ENCODE measurements around the gene CEP152. TPM values are rescaled to one million over a fixed set of nuclear protein-coding genes. Genes with fewer than 3 reads are reported as not detected.

The CEP152 gene
- total and polyA plus RNA-seq, 5 experiments from 2014 or later, result 3.1 to 11.5 (median 5.1) TPM

GRCh38 chr15:48832648-48833047 lies 21.8 kb upstream of the CEP152 start:
- peaks cover 8 to 29% (median 17%) of the 10 kb centered on the region in 9 donors for H3K9me3 Mint-ChIP-seq
- no peak overlapping the region for H3K27ac Mint-ChIP-seq
- POLR2A ChIA-PET, result interaction anchor here (0.9 kb wide), 1 partner anchor 22 kb away, joined by 3 read pairs; the partner anchor contains the start of gene CEP152
- H3K36me3 Mint-ChIP-seq, result peaks cover 0 to 25% (median 0%) of the 10 kb centered on the region in 3 donors
- no peaks in the 10 kb centered on the region for H3K4me1 Mint-ChIP-seq
- H3K4me3 Mint-ChIP-seq, result no peak overlapping the region
- DNase-seq (no peak), ATAC-seq (no peak)
- peaks cover 11 to 39% (median 17%) of the 10 kb centered on the region in 5 donors for H3K27me3 Mint-ChIP-seq

GRCh38 chr15:48828906-48829305 lies 18.0 kb upstream of the CEP152 start:
- DNase-seq (no peak), ATAC-seq (no peak)
- no peak overlapping the region for H3K4me3 Mint-ChIP-seq
- H3K4me1 Mint-ChIP-seq, result no peaks in the 10 kb centered on the region
- H3K36me3 Mint-ChIP-seq, result peaks cover 0 to 22% (median 0%) of the 10 kb centered on the region in 3 donors
- peaks cover 8 to 24% (median 15%) of the 10 kb centered on the region in 9 donors for H3K9me3 Mint-ChIP-seq
- POLR2A ChIA-PET, result no interaction called here
- no peak overlapping the region for H3K27ac Mint-ChIP-seq
- H3K27me3 Mint-ChIP-seq, result peaks cover 4 to 20% (median 12%) of the 10 kb centered on the region in 5 donors

GRCh38 chr15:48828471-48828870 lies 17.6 kb upstream of the CEP152 start:
- no peak for DNase-seq
- H3K27me3 Mint-ChIP-seq, result peaks cover 4 to 16% (median 13%) of the 10 kb centered on the region in 5 donors
- POLR2A ChIA-PET, result no interaction called here
- H3K4me1 Mint-ChIP-seq, result no peaks in the 10 kb centered on the region
- no peak overlapping the region for H3K4me3 Mint-ChIP-seq
- no peak overlapping the region for H3K27ac Mint-ChIP-seq
- no peak for ATAC-seq
- H3K9me3 Mint-ChIP-seq, result peaks cover 8 to 20% (median 12%) of the 10 kb centered on the region in 9 donors
- peaks cover 0 to 18% (median 0%) of the 10 kb centered on the region in 3 donors for H3K36me3 Mint-ChIP-seq

GRCh38 chr15:48825075-48825474 lies 14.2 kb upstream of the CEP152 start:
- Mint-ChIP-seq H3K4me1 (no peaks in the 10 kb centered on the region), H3K27ac (no peak overlapping the region), H3K27me3 (peaks cover 0 to 9% (median 8%) of the 10 kb centered on the region in 5 donors), H3K36me3 (peaks cover 0 to 10% (median 8%) of the 10 kb centered on the region in 3 donors), H3K4me3 (no peak overlapping the region), H3K9me3 (peaks cover 0 to 13% (median 3%) of the 10 kb centered on the region in 9 donors)
- ATAC-seq (no peak), DNase-seq (no peak)
- POLR2A ChIA-PET, result no interaction called here

- POLR2A ChIA-PET, result no interaction called here
- Mint-ChIP-seq H3K27ac (no peak overlapping the region), H3K4me3 (no peak overlapping the region), H3K36me3 (peaks cover 0 to 10% (median 8%) of the 10 kb centered on the region in 3 donors), H3K4me1 (no peaks in the 10 kb centered on the region), H3K9me3 (peaks cover 0 to 13% (median 3%) of the 10 kb centered on the region in 9 donors), H3K27me3 (peaks cover 0 to 7% (median 5%) of the 10 kb centered on the region in 5 donors)
- ATAC-seq (no peak), DNase-seq (no peak)
Measured at GRCh38 chr15:48823706-48824105, 12.8 kb upstream of the CEP152 start.

GRCh38 chr15:48823237-48823636 lies 12.4 kb upstream of the CEP152 start:
- DNase-seq (no peak), ATAC-seq (no peak)
- peaks cover 0 to 10% (median 8%) of the 10 kb centered on the region in 3 donors for H3K36me3 Mint-ChIP-seq
- POLR2A ChIA-PET, result no interaction called here
- H3K9me3 Mint-ChIP-seq, result peaks cover 0 to 13% (median 3%) of the 10 kb centered on the region in 9 donors
- H3K27me3 Mint-ChIP-seq, result peaks cover 0 to 7% (median 3%) of the 10 kb centered on the region in 5 donors
- no peaks in the 10 kb centered on the region for H3K4me1 Mint-ChIP-seq
- H3K27ac Mint-ChIP-seq, result no peak overlapping the region
- no peak overlapping the region for H3K4me3 Mint-ChIP-seq

- Mint-ChIP-seq H3K4me3 (no peak overlapping the region), H3K9me3 (no peaks in the 10 kb centered on the region)
- POLR2A ChIA-PET, result no interaction called here
Measured at GRCh38 chr15:48814286-48814685, 3.4 kb upstream of the CEP152 start.

GRCh38 chr15:48811325-48811958 lies 573 bp upstream of the CEP152 start:
- POLR2A ChIA-PET, result interaction anchor here (0.7 to 1.6 kb wide), 5 partner anchors 11 to 1544 kb away, joined by 3 to 8 read pairs (median 5); partner anchors contain the start of genes DTWD1, EID1, FAM227B and GABPB1
- Mint-ChIP-seq H3K4me3 (peak overlapping the region; percentile 86 to 95 (median 94)), H3K36me3 (no peaks in the 10 kb centered on the region), H3K9me3 (no peaks in the 10 kb centered on the region), H3K27ac (peak overlapping the region; percentile 1 to 93 (median 83)), H3K4me1 (peaks cover 14 to 37% (median 22%) of the 10 kb centered on the region in 4 donors), H3K27me3 (peaks cover 0 to 5% (median 3%) of the 10 kb centered on the region in 5 donors)
- peak; percentile 1 to 6 for ATAC-seq
- no peak for DNase-seq

More at GRCh38 chr15:48814286-48814685, 3.4 kb upstream of the CEP152 start:
- Mint-ChIP-seq H3K4me1 (peaks cover 10 to 23% (median 15%) of the 10 kb centered on the region in 4 donors), H3K36me3 (no peaks in the 10 kb centered on the region), H3K27me3 (peaks cover 0 to 7% (median 3%) of the 10 kb centered on the region in 5 donors), H3K27ac (peak overlapping the region in 1 of 10 donors; percentile 3)
- DNase-seq, result no peak
- ATAC-seq, result no peak

- no peak overlapping the region for H3K27ac Mint-ChIP-seq
- POLR2A ChIA-PET, result no interaction called here
- H3K9me3 Mint-ChIP-seq, result no peaks in the 10 kb centered on the region
- H3K36me3 Mint-ChIP-seq, result peaks cover 0 to 19% (median 3%) of the 10 kb centered on the region in 3 donors
- ATAC-seq, result no peak
- H3K4me1 Mint-ChIP-seq, result peaks cover 15 to 34% (median 22%) of the 10 kb centered on the region in 4 donors
- no peak overlapping the region for H3K4me3 Mint-ChIP-seq
- H3K27me3 Mint-ChIP-seq, result no peaks in the 10 kb centered on the region
- no peak for DNase-seq
Measured at GRCh38 chr15:48806151-48806550, 4.7 kb downstream of the CEP152 start.

- H3K27ac Mint-ChIP-seq, result peak overlapping the region in 1 of 10 donors; percentile 16
- H3K4me1 Mint-ChIP-seq, result peaks cover 15 to 33% (median 25%) of the 10 kb centered on the region in 4 donors
- H3K4me3 Mint-ChIP-seq, result no peak overlapping the region
- H3K9me3 Mint-ChIP-seq, result no peaks in the 10 kb centered on the region
- no peak for ATAC-seq
- DNase-seq, result no peak
- peaks cover 0 to 19% (median 3%) of the 10 kb centered on the region in 3 donors for H3K36me3 Mint-ChIP-seq
- no peaks in the 10 kb centered on the region for H3K27me3 Mint-ChIP-seq
- POLR2A ChIA-PET, result no interaction called here
Measured at GRCh38 chr15:48805591-48805990, 5.3 kb downstream of the CEP152 start.

GRCh38 chr15:48803877-48804276 lies 7.0 kb downstream of the CEP152 start:
- Mint-ChIP-seq H3K27ac (no peak overlapping the region), H3K4me1 (peaks cover 6 to 20% (median 14%) of the 10 kb centered on the region in 4 donors), H3K27me3 (no peaks in the 10 kb centered on the region), H3K9me3 (no peaks in the 10 kb centered on the region), H3K36me3 (peaks cover 0 to 19% (median 6%) of the 10 kb centered on the region in 3 donors), H3K4me3 (no peak overlapping the region)
- DNase-seq (no peak), ATAC-seq (no peak)
- POLR2A ChIA-PET, result no interaction called here

- POLR2A ChIA-PET, result no interaction called here
- Mint-ChIP-seq H3K9me3 (no peaks in the 10 kb centered on the region), H3K4me3 (no peak overlapping the region), H3K27me3 (no peaks in the 10 kb centered on the region), H3K36me3 (peaks cover 0 to 19% (median 6%) of the 10 kb centered on the region in 3 donors), H3K4me1 (peaks cover 7 to 23% (median 13%) of the 10 kb centered on the region in 4 donors), H3K27ac (no peak overlapping the region)
- DNase-seq (no peak), ATAC-seq (no peak)
Measured at GRCh38 chr15:48802867-48803266, 8.0 kb downstream of the CEP152 start.

GRCh38 chr15:48802257-48802656 lies 8.6 kb downstream of the CEP152 start:
- ATAC-seq, result no peak
- H3K9me3 Mint-ChIP-seq, result no peaks in the 10 kb centered on the region
- H3K4me1 Mint-ChIP-seq, result peaks cover 9 to 26% (median 18%) of the 10 kb centered on the region in 4 donors
- no peak overlapping the region for H3K4me3 Mint-ChIP-seq
- no peak for DNase-seq
- no peaks in the 10 kb centered on the region for H3K27me3 Mint-ChIP-seq
- H3K27ac Mint-ChIP-seq, result no peak overlapping the region
- H3K36me3 Mint-ChIP-seq, result peaks cover 0 to 22% (median 8%) of the 10 kb centered on the region in 3 donors
- POLR2A ChIA-PET, result no interaction called here
